Fibroblast of villous mesenchyme (primary cell): ENCODE measurements around the gene SRCIN1. TPM values are rescaled to one million over a fixed set of nuclear protein-coding genes. Genes with fewer than 3 reads are reported as not detected.

ENCODE experiments used
- DNase-seq: peaks from one replicate; pipeline ENCODE4 v3.0.0-alpha.2; 2010; ENCODE audit warnings: low read depth
- H3K4me3 ChIP-seq: 2 replicates; pipeline ENCODE4 v1.5.1; 2011; ENCODE audit warnings: low read depth, mild to moderate bottlenecking, low read length
- CTCF ChIP-seq: IDR thresholded peaks from 2 replicates; pipeline ENCODE4 v1.5.1; 2012; ENCODE audit warnings: low read depth, mild to moderate bottlenecking, low read length; ENCODE audit not compliant: insufficient read depth
- total RNA-seq: library from RNA; depleted of rRNA; stranded (reverse); fragments of >200 nt; gene quantifications from 2 replicates; pipeline ENCODE4 v1.2.3, GENCODE V29; 2012

Gene SRCIN1
- total RNA-seq, 1 donor, result not detected

DNA sequence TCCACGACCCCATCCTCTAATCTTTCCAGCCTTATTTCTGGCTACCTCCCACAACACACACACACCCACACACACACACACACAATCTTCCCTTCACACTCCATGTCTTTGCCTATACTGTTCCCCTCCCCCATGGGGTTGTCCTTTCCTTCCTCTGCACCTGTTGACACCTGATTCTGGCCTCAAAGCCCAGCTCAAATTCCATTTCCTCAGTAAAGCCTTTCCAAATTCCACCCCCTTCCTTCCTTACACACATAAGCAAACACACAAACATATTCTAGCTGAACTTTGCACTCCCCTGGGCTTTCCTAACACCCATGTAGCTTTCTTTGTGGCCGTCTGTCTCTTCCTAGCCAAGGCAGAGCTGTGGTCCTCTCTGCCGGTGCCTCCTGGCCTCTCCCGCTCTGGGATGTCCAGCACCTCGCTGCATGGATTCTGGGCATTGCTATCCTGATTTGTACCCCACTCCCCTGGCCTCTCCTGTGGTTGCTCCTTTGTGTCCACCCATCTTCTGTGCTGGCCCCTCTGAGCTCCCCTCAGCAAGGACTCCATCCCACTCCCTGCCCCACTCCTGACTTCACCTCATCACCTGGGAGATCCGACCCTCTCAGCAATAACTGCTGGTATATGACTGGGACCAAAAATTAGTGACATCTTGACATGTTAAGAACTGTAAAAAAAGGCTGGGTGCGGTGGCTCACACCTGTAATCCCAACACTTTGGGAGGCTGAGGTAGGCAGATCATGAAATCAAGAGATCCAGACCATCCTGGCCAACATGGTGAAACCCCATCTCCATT lies 8.4 kb upstream of the SRCIN1 start:
- no peak overlapping the region for H3K4me3 ChIP-seq
- no peak for TF ChIP-seq CTCF

GRCh38 chr17:38613525-38613980 lies 7.8 kb upstream of the SRCIN1 start:
- DNase-seq, result no peak
- no peak overlapping the region for H3K4me3 ChIP-seq
- no peak for TF ChIP-seq CTCF

More for the DNA sequence above, 8.4 kb upstream of the SRCIN1 start:
- DNase-seq, result no peak

DNA sequence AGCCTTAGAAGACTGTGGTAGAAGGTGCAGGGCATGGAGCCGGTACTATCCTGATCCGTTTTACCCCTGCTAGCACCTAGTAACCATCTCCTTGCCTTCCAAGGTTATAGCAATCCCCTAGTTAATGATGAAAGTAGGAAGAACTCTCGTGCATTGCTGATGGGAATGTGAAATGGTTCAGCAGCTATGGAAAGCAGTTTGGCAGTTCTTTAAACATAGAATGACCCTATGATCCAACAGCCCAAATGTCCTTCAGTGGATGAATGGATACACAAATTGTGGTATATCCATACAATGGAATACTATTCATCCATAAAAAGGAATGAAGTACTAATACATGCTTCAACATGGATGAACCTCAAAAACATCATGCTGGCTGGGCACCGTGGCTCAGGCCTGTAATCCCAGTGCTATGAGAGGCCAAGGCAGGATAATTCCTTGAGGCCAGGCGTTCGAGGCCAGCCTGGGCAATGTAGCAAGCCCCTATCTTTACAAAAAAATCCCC lies 6.2 kb upstream of the SRCIN1 start:
- TF ChIP-seq CTCF, result no peak
- no peak for DNase-seq

DNA sequence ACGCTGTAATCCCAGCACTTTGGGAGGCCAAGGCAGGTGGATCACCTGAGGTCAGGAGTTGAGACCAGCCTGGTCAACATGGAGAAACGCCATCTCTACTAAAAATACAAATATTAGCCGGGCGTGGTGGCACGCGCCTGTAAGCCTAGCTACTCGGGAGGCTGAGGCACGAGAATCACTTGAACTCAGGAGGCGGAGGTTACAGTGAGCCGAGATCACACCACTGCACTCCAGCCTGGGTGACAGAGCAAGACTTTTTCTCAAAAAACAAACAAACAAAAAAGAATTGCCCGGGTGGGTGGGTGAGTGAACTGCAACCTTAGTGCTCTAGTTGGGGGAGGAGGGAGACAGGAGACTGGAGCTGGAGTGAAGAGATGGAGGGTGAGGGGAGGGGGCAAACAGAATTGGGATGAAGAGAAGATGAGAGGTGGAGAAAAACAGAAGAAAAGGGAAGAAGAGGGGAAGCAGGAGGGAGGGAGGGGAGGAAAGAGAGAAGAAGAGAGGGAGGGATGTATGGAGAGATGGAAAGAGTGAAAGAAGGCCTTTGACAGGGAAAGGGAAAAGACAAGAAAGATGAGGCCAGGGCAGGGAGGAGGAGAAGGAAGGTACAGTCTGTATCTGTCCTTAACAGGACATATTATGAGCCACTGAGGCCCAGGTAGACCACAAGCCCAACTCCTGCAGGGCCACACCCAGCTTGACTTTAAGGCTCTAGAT lies 5.5 kb upstream of the SRCIN1 start:
- no peak for TF ChIP-seq CTCF
- no peak overlapping the region for H3K4me3 ChIP-seq
- DNase-seq, result no peak

More for the DNA sequence above, 6.2 kb upstream of the SRCIN1 start:
- no peak overlapping the region for H3K4me3 ChIP-seq

DNA sequence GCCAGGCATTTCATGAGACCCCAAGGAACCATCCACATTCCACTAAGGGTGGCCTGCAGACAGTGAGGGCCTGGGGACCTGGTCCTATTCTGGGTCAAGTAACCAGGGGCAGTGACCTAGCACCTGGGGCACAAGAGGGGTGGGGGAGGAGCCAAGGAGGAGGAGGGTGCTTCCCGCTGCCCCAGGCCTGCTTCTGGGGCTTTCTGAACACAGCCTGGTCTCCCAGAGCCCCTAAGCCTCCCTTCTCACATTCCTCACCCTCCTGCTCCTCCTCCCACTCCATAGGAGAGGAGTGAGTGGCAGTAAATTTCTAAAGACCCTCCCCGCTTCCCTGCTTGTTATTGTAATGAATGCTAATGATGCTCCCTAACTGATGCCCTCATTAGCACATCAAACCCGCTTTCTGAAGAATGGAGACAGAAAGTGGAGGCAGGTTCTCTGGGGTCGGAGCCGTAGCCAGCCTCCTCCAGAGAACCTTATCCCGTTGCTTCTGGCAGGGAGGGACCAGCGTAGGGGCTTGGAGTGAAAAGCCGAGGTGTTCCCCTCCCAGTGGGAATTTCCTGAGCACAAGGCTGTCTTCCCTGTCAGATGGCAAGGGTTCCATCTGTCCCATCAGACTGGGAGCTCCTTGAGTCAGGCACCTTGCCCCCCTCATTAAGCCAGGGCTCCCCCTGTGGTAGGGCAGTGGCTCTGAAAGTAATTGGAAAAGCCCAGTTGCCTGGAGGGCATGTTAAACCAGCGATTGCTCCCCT lies 3.7 kb upstream of the SRCIN1 start:
- peak; percentile 9 for TF ChIP-seq CTCF
- DNase-seq, result no peak
- H3K4me3 ChIP-seq, result no peak overlapping the region

DNA sequence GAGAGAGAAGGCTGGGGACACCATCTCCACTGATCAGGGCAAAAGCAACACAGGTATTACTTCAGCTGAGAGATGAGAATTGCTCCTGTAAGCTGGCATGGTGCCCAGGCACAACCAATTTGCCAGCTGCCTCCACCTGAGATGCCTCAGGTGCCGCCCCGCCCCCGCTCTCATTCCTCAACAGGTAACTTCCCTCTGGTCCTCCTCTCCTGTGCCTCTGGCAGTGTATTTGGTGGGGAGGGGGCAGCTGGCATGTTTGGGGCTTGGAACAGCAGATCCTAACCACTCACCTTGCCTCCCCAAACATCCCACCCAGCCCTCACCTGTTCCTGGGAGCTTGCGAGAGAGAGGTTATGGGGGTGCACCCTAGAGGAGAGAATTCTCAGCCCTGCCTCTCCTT lies 2.9 kb upstream of the SRCIN1 start:
- no peak for DNase-seq
- no peak overlapping the region for H3K4me3 ChIP-seq
- TF ChIP-seq CTCF, result no peak
